Lower leg skin (tissue), 4 donors: ENCODE results near the gene TMED3. TPM values are rescaled to one million over a fixed set of nuclear protein-coding genes. Genes with fewer than 3 reads are reported as not detected.

Source experiments
- DNase-seq, 2 donors: peaks; one replicate each; pipeline ENCODE4 v3.0.0-alpha.2; 2019; ENCODE audit warnings: low spot score in 2 of 2
- H3K4me3 ChIP-seq: fragments of 200-600 bp; sonication (generic); 2 replicates; pipeline ENCODE4 v1.5.1; 2017; ENCODE audit warnings: mild to moderate bottlenecking, low read depth; ENCODE audit not compliant: poor library complexity, severe bottlenecking
- CTCF ChIP-seq, 3 donors: fragments of 450-650 bp; IDR thresholded peaks; one replicate each; pipeline ENCODE4 v1.5.1; 2016; ENCODE audit warnings: antibody characterized with exemption in 3 of 3, mild to moderate bottlenecking in 3 of 3, moderate library complexity in 2 of 3
- POLR2A ChIP-seq, 2 donors: fragments of 450-650 bp; IDR thresholded peaks; one replicate each; pipeline ENCODE4 v1.6.1; 2016 to 2017; ENCODE audit warnings: antibody characterized with exemption in 2 of 2, mild to moderate bottlenecking in 1 of 2, moderate library complexity in 1 of 2
- WGBS, 2 donors: methylation state at CpG; one replicate each; pipeline ENCODE4 v1.1.5; 2018; 5-methylcytosine and 5-hydroxymethylcytosine counted together
- intact Hi-C: fragments of 100-400 bp; cut with DNase I; formaldehyde crosslinking; loops from one replicate; pipeline ENCODE4 v1.15.0; 2023; ENCODE audit warnings: low total_unique reads
- total RNA-seq, 4 donors: library from RNA; depleted of rRNA; stranded (reverse); fragments of >200 nt; gene quantifications; one replicate each; pipeline ENCODE4 v1.1.0, GENCODE V29; 2016

The TMED3 gene
- total RNA-seq, 4 donors from 2014 or later: 109 to 171 (median 151) TPM

GRCh38 chr15:79299126-79299840 lies 11.6 kb upstream of the TMED3 start:
- H3K4me3 ChIP-seq: no peak overlapping the region
- no peak for DNase-seq
- WGBS, 2 donors: 80 to 88% methylated on average over 7 of the region's 7 CpGs
- TF ChIP-seq CTCF (IDR thresholded peaks at IDR 0.05): no peak
- TF ChIP-seq POLR2A (IDR thresholded peaks at IDR 0.05): no peak
- intact Hi-C loops: no loop called here

GRCh38 chr15:79299841-79300235 lies 11.1 kb upstream of the TMED3 start:
- TF ChIP-seq CTCF (IDR thresholded peaks at IDR 0.05) (no peak), POLR2A (IDR thresholded peaks at IDR 0.05) (no peak)
- 64 to 68% methylated on average over 1 of the region's 1 CpG for WGBS, 2 donors
- H3K4me3 ChIP-seq: no peak overlapping the region
- no peak for DNase-seq
- intact Hi-C loops: no loop called here

- 42 to 52% methylated on average over 4 of the region's 4 CpGs for WGBS, 2 donors
- TF ChIP-seq POLR2A (IDR thresholded peaks at IDR 0.05) (no peak), CTCF (IDR thresholded peaks at IDR 0.05) (no peak)
These were observed 3.7 kb upstream of the TMED3 start for GRCh38 chr15:79307251-79307650.

GRCh38 chr15:79308874-79309273 lies 2.0 kb upstream of the TMED3 start:
- intact Hi-C loops: no loop called here
- no peak for DNase-seq
- 25 to 39% methylated on average over 2 of the region's 2 CpGs for WGBS, 2 donors
- no peak for TF ChIP-seq POLR2A (IDR thresholded peaks at IDR 0.05)
- no peak for TF ChIP-seq CTCF (IDR thresholded peaks at IDR 0.05)
- no peak overlapping the region for H3K4me3 ChIP-seq

More at GRCh38 chr15:79307251-79307650, 3.7 kb upstream of the TMED3 start:
- no peak for DNase-seq
- no peak overlapping the region for H3K4me3 ChIP-seq
- intact Hi-C loops: no loop called here

GRCh38 chr15:79310612-79310984 lies 314 bp upstream of the TMED3 start:
- 1 to 2% methylated on average over 16 of the region's 17 CpGs for WGBS, 2 donors
- no peak for TF ChIP-seq POLR2A (IDR thresholded peaks at IDR 0.05)
- no peak for TF ChIP-seq CTCF (IDR thresholded peaks at IDR 0.05)
- no peak overlapping the region for H3K4me3 ChIP-seq

More at GRCh38 chr15:79310612-79310984, 314 bp upstream of the TMED3 start:
- intact Hi-C loops: no loop called here
- DNase-seq: no peak
